Right lobe of liver (tissue), 6 donors: ENCODE results near the gene OR8B2. TPM values are rescaled to one million over a fixed set of nuclear protein-coding genes. Genes with fewer than 3 reads are reported as not detected.

Source experiments
- ATAC-seq, 4 donors: fragments of 200-7000 bp; cut with Tn5 transposase; one replicate each; pipeline ENCODE4 v1.9.1; 2020; ENCODE audit warnings: mild to moderate bottlenecking in 4 of 4, moderate library complexity in 4 of 4
- DNase-seq, 3 donors: peaks; one replicate each; pipeline ENCODE4 v3.0.0-alpha.2; 2020
- H3K27ac ChIP-seq, 3 donors: fragments of 200-600 bp; one replicate each; pipeline ENCODE4 v1.8.0; 2022
- H3K27me3 ChIP-seq, 2 donors: fragments of 200-600 bp; one replicate each; pipeline ENCODE4 v1.8.0; 2022
- H3K36me3 ChIP-seq, 4 donors: fragments of 200-600 bp; sonication (generic) in 1 of 4; one replicate each; pipeline versions ENCODE4 v1.5.1 to v1.8.0; 2017 to 2022; ENCODE audit warnings: control low read depth in 1 of 4
- H3K4me1 ChIP-seq, 4 donors: fragments of 200-600 bp; sonication (generic) in 1 of 4; one replicate each; pipeline versions ENCODE4 v1.5.1 to v1.8.0; 2017 to 2022; ENCODE audit warnings: control low read depth in 1 of 4
- H3K4me3 ChIP-seq, 3 donors: fragments of 200-600 bp; one replicate each; pipeline ENCODE4 v1.8.0; 2022
- H3K9me3 ChIP-seq, 4 donors: fragments of 200-600 bp; sonication (generic) in 1 of 4; one replicate each; pipeline versions ENCODE4 v1.5.1 to v1.8.0; 2017 to 2022; ENCODE audit warnings: control low read depth in 1 of 4
- POLR2A ChIP-seq: fragments of 450-650 bp; IDR thresholded peaks from one replicate; pipeline ENCODE4 v1.6.1; 2017; ENCODE audit warnings: antibody characterized with exemption, mild to moderate bottlenecking
- WGBS: methylation state at CpG from one replicate; pipeline ENCODE4 v1.1.6; 2018; ENCODE audit warnings: low coverage, low lambda C conversion rate; ENCODE audit not compliant: insufficient coverage; ENCODE audit errors: missing lambda C conversion rate; 5-methylcytosine and 5-hydroxymethylcytosine counted together
- intact Hi-C, 2 donors: fragments of 100-400 bp; cut with DNase I; formaldehyde crosslinking; loops; one replicate each; pipeline versions ENCODE4 v1.11.2 to v1.14.1; 2022
- total RNA-seq, 6 experiments: library from RNA; depleted of rRNA in 2 of 6; stranded (reverse); fragments of >200 nt in 2 of 6; fragmentation: NEBNext Ultra II Directional in 3 of 6; extraction: Animal tissue kit (Norgen Biotek cat#: 25700) in 3 of 6; gene quantifications; one replicate each; pipeline versions ENCODE4 v1.1.0 to v1.2.4, GENCODE V29; 2016 to 2023
- TF ChIP-seq, protein P1 (sequence below), 4 donors: fragments of 200-600 bp in 3 of 4; fragments of 450-650 bp in 1 of 4; IDR thresholded peaks; one replicate each; pipeline versions ENCODE4 v1.5.1 to v1.8.0; 2016 to 2022; ENCODE audit warnings: antibody characterized with exemption in 4 of 4, mild to moderate bottlenecking in 2 of 4
- donor health status: DM: no; HTN: yes; CAD: no.
- donor health status: DM: no; HTN: no; CAD: no.
- donor health status: DM: no; HTN: no; CAD: no.
- donor health status: DM: no; HTN: yes; CAD: no.
- donor health status: DM: no; HTN: yes; CAD: no.

The OR8B2 gene
- total RNA-seq, 6 experiments from 2014 or later: not detected

DNA sequence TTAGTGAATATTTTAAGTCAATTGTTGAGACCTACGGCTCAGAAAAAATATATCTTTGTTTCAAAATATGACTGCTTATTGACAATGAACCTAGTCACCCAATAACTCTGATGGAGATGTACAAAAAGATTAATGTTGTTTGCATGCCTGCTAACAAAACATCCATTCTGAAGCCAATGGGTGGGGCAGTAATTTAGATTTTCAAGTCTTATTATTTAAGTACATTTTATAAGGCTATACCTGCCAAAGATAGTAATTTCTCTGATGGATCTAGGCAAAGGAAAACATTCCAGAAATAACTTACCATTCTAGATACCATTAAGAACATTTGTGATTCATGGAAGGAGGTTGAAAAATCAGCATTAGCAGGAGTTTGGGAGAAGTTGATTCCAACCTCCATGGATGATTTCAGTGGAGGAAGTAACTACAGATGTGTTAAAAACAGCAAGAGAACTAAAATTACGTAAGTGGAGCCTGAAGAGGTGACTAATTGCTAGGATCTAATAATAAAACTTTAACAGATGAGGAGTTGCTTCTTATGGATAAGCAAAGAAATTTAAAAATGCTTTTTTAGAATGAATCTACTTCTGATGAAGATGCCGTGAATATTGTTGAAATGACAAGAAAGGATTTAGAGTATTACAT lies 37.9 kb downstream of the OR8B2 start:
- WGBS: 25% methylated on average over 3 of the region's 3 CpGs
- Histone ChIP-seq H3K4me3 (no peak overlapping the region), H3K27ac (no peak overlapping the region), H3K36me3 (no peaks in the 10 kb centered on the region), H3K9me3 (no peaks in the 10 kb centered on the region), H3K27me3 (no peaks in the 10 kb centered on the region), H3K4me1 (no peaks in the 10 kb centered on the region)
- intact Hi-C loops: no loop called here
- ATAC-seq (no peak), DNase-seq (no peak)
- TF ChIP-seq, protein P1, sequence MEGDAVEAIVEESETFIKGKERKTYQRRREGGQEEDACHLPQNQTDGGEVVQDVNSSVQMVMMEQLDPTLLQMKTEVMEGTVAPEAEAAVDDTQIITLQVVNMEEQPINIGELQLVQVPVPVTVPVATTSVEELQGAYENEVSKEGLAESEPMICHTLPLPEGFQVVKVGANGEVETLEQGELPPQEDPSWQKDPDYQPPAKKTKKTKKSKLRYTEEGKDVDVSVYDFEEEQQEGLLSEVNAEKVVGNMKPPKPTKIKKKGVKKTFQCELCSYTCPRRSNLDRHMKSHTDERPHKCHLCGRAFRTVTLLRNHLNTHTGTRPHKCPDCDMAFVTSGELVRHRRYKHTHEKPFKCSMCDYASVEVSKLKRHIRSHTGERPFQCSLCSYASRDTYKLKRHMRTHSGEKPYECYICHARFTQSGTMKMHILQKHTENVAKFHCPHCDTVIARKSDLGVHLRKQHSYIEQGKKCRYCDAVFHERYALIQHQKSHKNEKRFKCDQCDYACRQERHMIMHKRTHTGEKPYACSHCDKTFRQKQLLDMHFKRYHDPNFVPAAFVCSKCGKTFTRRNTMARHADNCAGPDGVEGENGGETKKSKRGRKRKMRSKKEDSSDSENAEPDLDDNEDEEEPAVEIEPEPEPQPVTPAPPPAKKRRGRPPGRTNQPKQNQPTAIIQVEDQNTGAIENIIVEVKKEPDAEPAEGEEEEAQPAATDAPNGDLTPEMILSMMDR (IDR thresholded peaks at IDR 0.05): no peak
- TF ChIP-seq POLR2A: no peak

DNA sequence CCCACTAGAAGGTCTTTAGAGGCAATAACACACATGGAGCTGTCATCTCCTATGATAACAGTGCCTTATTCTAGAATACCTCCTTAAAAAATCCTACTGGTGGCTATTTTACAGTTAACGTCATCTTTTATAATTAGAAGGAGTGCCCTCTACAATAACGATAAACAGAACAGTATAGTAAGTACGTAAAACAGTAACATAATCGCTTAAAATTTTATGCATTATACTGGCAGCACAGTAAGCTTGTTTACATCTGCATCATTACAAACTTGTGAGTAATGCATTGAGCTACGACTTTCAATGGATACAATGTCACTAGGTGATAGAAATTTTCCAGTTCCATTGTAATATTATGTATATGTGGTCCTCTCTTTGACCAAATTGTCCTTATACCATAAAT lies 40.0 kb downstream of the OR8B2 start:
- H3K27me3 ChIP-seq: no peaks in the 10 kb centered on the region
- intact Hi-C loops: no loop called here
- no peaks in the 10 kb centered on the region for H3K4me1 ChIP-seq
- 63% methylated on average over 5 of the region's 5 CpGs for WGBS
- H3K36me3 ChIP-seq: no peaks in the 10 kb centered on the region
- no peak for DNase-seq
- H3K9me3 ChIP-seq: no peaks in the 10 kb centered on the region
- H3K27ac ChIP-seq: no peak overlapping the region
- no peak for TF ChIP-seq POLR2A
- TF ChIP-seq, protein P1 (IDR thresholded peaks at IDR 0.05): no peak
- no peak for ATAC-seq
- no peak overlapping the region for H3K4me3 ChIP-seq

DNA sequence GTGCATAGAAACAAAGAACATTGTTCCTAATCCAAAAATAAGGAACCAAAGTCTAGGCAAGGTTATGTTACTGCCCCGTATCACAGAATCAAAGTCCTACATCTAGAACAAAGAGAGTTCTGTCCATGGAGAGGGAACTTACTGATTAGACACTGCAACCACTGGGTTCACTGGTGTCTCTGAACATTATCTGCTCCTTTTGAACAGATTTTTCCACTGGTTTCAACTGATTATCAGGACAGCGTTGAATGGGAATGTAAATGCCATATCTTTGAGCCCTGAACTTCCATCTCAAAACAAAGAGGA lies 44.2 kb downstream of the OR8B2 start:
- H3K27me3 ChIP-seq: no peaks in the 10 kb centered on the region
- H3K4me1 ChIP-seq: no peaks in the 10 kb centered on the region
- H3K4me3 ChIP-seq: no peak overlapping the region
- H3K9me3 ChIP-seq: no peaks in the 10 kb centered on the region
- no peak for TF ChIP-seq POLR2A
- TF ChIP-seq, protein P1 (IDR thresholded peaks at IDR 0.05): no peak
- intact Hi-C loops: no loop called here
- DNase-seq: no peak
- no peaks in the 10 kb centered on the region for H3K36me3 ChIP-seq
- ATAC-seq: no peak
- H3K27ac ChIP-seq: no peak overlapping the region
- WGBS: 43% methylated on average over 1 of the region's 2 CpGs

DNA sequence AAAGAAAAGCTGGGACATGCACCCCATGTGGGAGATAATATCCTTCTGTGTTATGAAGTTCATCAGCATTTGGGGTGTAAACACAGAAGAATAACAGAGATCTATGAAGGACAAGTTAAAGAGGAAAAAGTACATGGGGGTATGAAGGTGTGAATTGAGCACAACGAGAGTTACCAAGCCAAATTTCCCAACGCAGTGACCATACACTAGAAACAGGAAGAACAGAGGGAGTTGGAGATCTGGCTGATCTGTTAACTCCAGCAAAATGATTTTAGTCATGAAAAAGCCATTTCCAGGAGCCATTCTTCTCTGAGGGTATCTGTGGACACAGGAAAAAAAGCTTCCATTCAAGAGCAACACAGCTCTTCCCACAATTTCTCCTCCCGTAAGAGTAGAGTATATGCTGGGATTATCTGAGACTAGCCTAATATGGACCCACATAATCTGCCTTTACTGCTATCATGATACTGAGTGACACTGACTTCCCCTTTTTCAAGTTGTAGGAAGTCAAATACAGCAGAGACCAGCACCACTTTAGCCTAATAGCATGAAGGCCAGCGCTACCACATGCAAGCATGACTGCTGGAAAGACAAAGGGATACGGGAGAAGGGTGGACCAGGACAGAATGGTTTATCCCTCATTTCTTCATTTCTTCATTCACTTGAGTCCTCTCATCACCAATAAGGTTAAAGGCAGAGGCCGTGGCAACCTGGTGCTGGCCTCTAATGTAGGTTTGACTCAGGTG lies 44.7 kb downstream of the OR8B2 start:
- H3K4me1 ChIP-seq: no peaks in the 10 kb centered on the region
- DNase-seq: no peak
- ATAC-seq: no peak
- H3K36me3 ChIP-seq: no peaks in the 10 kb centered on the region
- no peak overlapping the region for H3K27ac ChIP-seq
- no peaks in the 10 kb centered on the region for H3K9me3 ChIP-seq
- TF ChIP-seq, protein P1 (IDR thresholded peaks at IDR 0.05): no peak
- H3K27me3 ChIP-seq: no peaks in the 10 kb centered on the region
- 41% methylated on average over 6 of the region's 6 CpGs for WGBS
- H3K4me3 ChIP-seq: no peak overlapping the region
- intact Hi-C loops: no loop called here

Other genes starting within 250 kb of the OR8B2 start
- gene OR10D3, start 201.2 kb downstream of the OR8B2 start, total RNA-seq: not detected
- gene OR8G1, start 143.4 kb downstream of the OR8B2 start, total RNA-seq: not detected
- not detected for gene OR8G5, start 128.1 kb downstream of the OR8B2 start, total RNA-seq
- gene OR8D1, start 70.5 kb downstream of the OR8B2 start, total RNA-seq: not detected
- gene OR8D2, start 64.3 kb downstream of the OR8B2 start, total RNA-seq: not detected
- not detected for gene OR8B3, start 14.5 kb upstream of the OR8B2 start, total RNA-seq
- not detected for gene OR8B4, start 40.4 kb upstream of the OR8B2 start, total RNA-seq
- gene OR8B8, start 61.2 kb upstream of the OR8B2 start, total RNA-seq: not detected
- gene OR8B12, start 159.2 kb upstream of the OR8B2 start, total RNA-seq: not detected
- gene OR8A1, start 185.5 kb upstream of the OR8B2 start, total RNA-seq: not detected
- not detected for gene PANX3, start 226.9 kb upstream of the OR8B2 start, total RNA-seq
- gene TBRG1, start 238.4 kb upstream of the OR8B2 start, total RNA-seq: 10 to 100 TPM; 13.3 to 20.5 (median 17.9) TPM